Measurements from ENCODE around the gene NR2C2AP. TPM values are rescaled to one million over a fixed set of nuclear protein-coding genes. Genes with fewer than 3 reads are reported as not detected.

Gene NR2C2AP
- total and polyA plus RNA-seq, 2 of the 13 experiments (the other 11 are each of a cell fraction or from before 2014, with no cell fraction given) = 12.2 to 26.8 TPM

GRCh38 chr19:19214892-19215291 lies 11.7 kb upstream of the NR2C2AP start (continued):
- peak; percentile 89; the same call in 1 of the 2 replicates for TF ChIP-seq ZBTB44 (CRISPR knock-in tag; IDR thresholded peaks at IDR 0.05)
- 0 out of 2 replicates have a peak, but pooled peaks have one; percentile 32 for TF ChIP-seq ZNF546 (CRISPR knock-in tag; conservative IDR thresholded peaks at IDR 0.05)
- peak; percentile 64; the same call in 1 of the 2 replicates for TF ChIP-seq HMGXB3 (CRISPR knock-in tag; IDR thresholded peaks at IDR 0.05; ENCODE audit: borderline replicate concordance)
- peak; percentile 89 for TF ChIP-seq SALL1 (CRISPR knock-in tag; IDR thresholded peaks at IDR 0.05)
- TF ChIP-seq CBX5 (CRISPR knock-in tag; IDR thresholded peaks at IDR 0.05; ENCODE audit: borderline replicate concordance) = 0 out of 2 replicates have a peak, but pooled peaks have one; percentile 44
- no peak for TF ChIP-seq ZNF101 (CRISPR knock-in tag; IDR thresholded peaks at IDR 0.05; ENCODE audit: borderline replicate concordance, low read depth)
- TF ChIP-seq ZNF563 (CRISPR knock-in tag; IDR thresholded peaks at IDR 0.05) = 0 out of 2 replicates have a peak, but pooled peaks have one; percentile 62
- TF ChIP-seq ZNF264 (CRISPR knock-in tag; IDR thresholded peaks at IDR 0.05) = peak; percentile 64; the same call in 1 of the 2 replicates
- peak; percentile 53; the same call in 1 of the 2 replicates for TF ChIP-seq ZNF777 (CRISPR knock-in tag; IDR thresholded peaks at IDR 0.05)
- TF ChIP-seq RNF219 (CRISPR knock-in tag; IDR thresholded peaks at IDR 0.05) = no peak
- TF ChIP-seq LCORL (IDR thresholded peaks at IDR 0.05) = no peak
- no peak for TF ChIP-seq LCORL (CRISPR knock-in tag; IDR thresholded peaks at IDR 0.05)
- no peak for TF ChIP-seq ZNF782 (CRISPR knock-in tag; IDR thresholded peaks at IDR 0.05; ENCODE audit: borderline replicate concordance)
- TF ChIP-seq TAF15 (IDR thresholded peaks at IDR 0.05; ENCODE audit: low read depth, low read length, poor library complexity, severe bottlenecking) = no peak
- TF ChIP-seq KMT2B (CRISPR knock-in tag; IDR thresholded peaks at IDR 0.05) = 0 out of 2 replicates have a peak, but pooled peaks have one; percentile 39
- TF ChIP-seq CREM (IDR thresholded peaks at IDR 0.05) = no peak
- TF ChIP-seq CREM (CRISPR knock-in tag; IDR thresholded peaks at IDR 0.05) = no peak
- peak; percentile 90; the same call in 1 of the 2 replicates for TF ChIP-seq ZNF367 (CRISPR knock-in tag; IDR thresholded peaks at IDR 0.05; ENCODE audit: borderline replicate concordance)
- TF ChIP-seq GTF2F1 (IDR thresholded peaks at IDR 0.05; ENCODE audit: low read length) = no peak
- TF ChIP-seq NPAS2 (CRISPR knock-in tag; IDR thresholded peaks at IDR 0.05; ENCODE audit: borderline replicate concordance) = no peak
- TF ChIP-seq ZNF224 (CRISPR knock-in tag; IDR thresholded peaks at IDR 0.05) = no peak
- TF ChIP-seq ZBTB7A (CRISPR knock-in tag; IDR thresholded peaks at IDR 0.05) = peak; percentile 47; the same call in 1 of the 2 replicates
- no peak for TF ChIP-seq ZNF569 (CRISPR knock-in tag; IDR thresholded peaks at IDR 0.05; ENCODE audit: borderline replicate concordance)

Measured in HepG2 (cell line).